PC-9 (cell line): ENCODE results near the gene BCL6.

ENCODE experiments used
- CTCF ChIP-seq: fragments of 200-600 bp; sonication (generic); conservative IDR thresholded peaks from 2 replicates; pipeline ENCODE4 v1.6.1; 2017; ENCODE audit warnings: mixed run types, antibody characterized with exemption, mild to moderate bottlenecking, moderate library complexity
- EZH2 ChIP-seq: fragments of 200-600 bp; sonication (generic); IDR thresholded peaks from 2 replicates; pipeline ENCODE4 v1.8.0; 2017; ENCODE audit warnings: antibody characterized with exemption, low read depth

- TF ChIP-seq CTCF: no peak
- TF ChIP-seq EZH2: no peak
Observed at GRCh38 chr3:187695449-187695848, 49.8 kb downstream of the BCL6 start.
